DND-41 (cell line): ENCODE data around the gene RNFT2.

Source experiments
- ATAC-seq: fragments of 200-7000 bp; cut with Tn5 transposase; 3 replicates; pipeline ENCODE4 v1.9.1; 2021; ENCODE audit warnings: low read depth; ENCODE audit not compliant: insufficient read depth
- DNase-seq: peaks from one replicate; pipeline ENCODE4 v3.0.0-alpha.2; 2020
- H2AFZ ChIP-seq: 2 replicates; pipeline ENCODE4 v1.6.0; 2012; ENCODE audit warnings: low read depth, low read length
- H3K27ac ChIP-seq: 2 replicates; pipeline ENCODE4 v1.5.1; 2012; ENCODE audit warnings: low read length, inconsistent platforms
- H3K27me3 ChIP-seq: fragments of 200-600 bp; sonication (generic); 2 replicates; pipeline ENCODE4 v1.6.0; 2012; ENCODE audit warnings: low read length, mild to moderate bottlenecking, inconsistent platforms; ENCODE audit not compliant: insufficient read depth, poor library complexity
- H3K36me3 ChIP-seq: 2 replicates; pipeline ENCODE4 v1.5.1; 2012; ENCODE audit warnings: low read length, inconsistent platforms; ENCODE audit not compliant: insufficient read depth
- H3K4me1 ChIP-seq: 2 replicates; pipeline ENCODE4 v1.5.1; 2012; ENCODE audit warnings: mild to moderate bottlenecking, low read length; ENCODE audit not compliant: insufficient read depth
- H3K4me2 ChIP-seq: 2 replicates; pipeline ENCODE4 v1.6.0; 2012; ENCODE audit warnings: mild to moderate bottlenecking, moderate library complexity, low read length, inconsistent platforms; ENCODE audit not compliant: insufficient read depth
- H3K4me3 ChIP-seq, 2 experiments: fragments of 200-600 bp in 1 of 2; shearing (Covaris generic) in 1 of 2; 2 replicates each; pipeline ENCODE4 v1.5.1; 2012 to 2016; ENCODE audit warnings: inconsistent platforms in 2 of 2, low read length in 2 of 2, mild to moderate bottlenecking in 2 of 2, low read depth in 1 of 2, moderate library complexity in 1 of 2
- H3K79me2 ChIP-seq: 2 replicates; pipeline ENCODE4 v1.6.0; 2012; ENCODE audit warnings: low read length, inconsistent platforms; ENCODE audit not compliant: insufficient read depth
- H3K9ac ChIP-seq: 2 replicates; pipeline ENCODE4 v1.6.0; 2012; ENCODE audit warnings: low read depth, mild to moderate bottlenecking, inconsistent platforms, low read length, moderate library complexity
- H3K9me3 ChIP-seq: 2 replicates; pipeline ENCODE4 v1.5.1; 2012; ENCODE audit warnings: low read length, moderate library complexity, mild to moderate bottlenecking, inconsistent platforms; ENCODE audit not compliant: insufficient read depth, severe bottlenecking
- H4K20me1 ChIP-seq: 2 replicates; pipeline ENCODE4 v1.6.0; 2012; ENCODE audit warnings: low read length; ENCODE audit not compliant: insufficient read depth
- EZH2 ChIP-seq: IDR thresholded peaks from 3 replicates; pipeline ENCODE4 v1.6.1; 2012; ENCODE audit warnings: borderline replicate concordance, low read depth, mild to moderate bottlenecking, moderate library complexity, low read length, inconsistent platforms; ENCODE audit not compliant: severe bottlenecking
- TF ChIP-seq, protein P1 (sequence below): IDR thresholded peaks from 2 replicates; pipeline ENCODE4 v1.5.1; 2012; ENCODE audit warnings: borderline replicate concordance, low read length, moderate library complexity, mild to moderate bottlenecking; ENCODE audit not compliant: poor library complexity, severe bottlenecking; ENCODE audit errors: extremely low read depth

RNFT2 gene

DNA sequence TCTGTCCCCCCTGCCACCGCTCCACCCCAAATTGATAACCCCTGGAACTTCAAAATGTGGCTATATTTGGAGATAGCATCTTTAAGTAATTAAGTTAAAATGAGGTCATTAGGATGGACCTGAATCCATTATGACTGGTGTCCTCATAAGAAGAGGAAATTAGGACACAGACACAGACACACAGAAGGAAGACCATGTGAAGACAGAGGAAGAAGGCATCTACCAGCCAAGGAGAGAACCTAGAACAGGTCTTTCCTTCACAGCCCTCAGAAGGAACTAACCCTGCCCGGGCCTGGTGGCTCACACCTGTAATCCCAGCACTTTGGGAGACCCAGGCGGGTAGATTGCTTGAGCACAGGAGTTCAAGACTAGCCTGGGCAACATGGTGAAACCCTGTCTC is 146.8 kb downstream of the RNFT2 start:
- Histone ChIP-seq H4K20me1 (0 out of 2 replicates have a peak, but pooled peaks cover under 1% of the 10 kb centered on the region), H3K4me1 (peaks cover 7% of the 10 kb centered on the region), H3K27ac (no peak overlapping the region), H3K79me2 (no peaks in the 10 kb centered on the region), H3K9ac (no peak overlapping the region), H3K27me3 (peaks cover 30% of the 10 kb centered on the region), H2AFZ (no peak overlapping the region), H3K9me3 (no peaks in the 10 kb centered on the region), H3K36me3 (no peaks in the 10 kb centered on the region), H3K4me2 (no peak overlapping the region), H3K4me3 (no peak overlapping the region)
- DNase-seq = no peak
- no peak for TF ChIP-seq EZH2
- TF ChIP-seq, protein P1, sequence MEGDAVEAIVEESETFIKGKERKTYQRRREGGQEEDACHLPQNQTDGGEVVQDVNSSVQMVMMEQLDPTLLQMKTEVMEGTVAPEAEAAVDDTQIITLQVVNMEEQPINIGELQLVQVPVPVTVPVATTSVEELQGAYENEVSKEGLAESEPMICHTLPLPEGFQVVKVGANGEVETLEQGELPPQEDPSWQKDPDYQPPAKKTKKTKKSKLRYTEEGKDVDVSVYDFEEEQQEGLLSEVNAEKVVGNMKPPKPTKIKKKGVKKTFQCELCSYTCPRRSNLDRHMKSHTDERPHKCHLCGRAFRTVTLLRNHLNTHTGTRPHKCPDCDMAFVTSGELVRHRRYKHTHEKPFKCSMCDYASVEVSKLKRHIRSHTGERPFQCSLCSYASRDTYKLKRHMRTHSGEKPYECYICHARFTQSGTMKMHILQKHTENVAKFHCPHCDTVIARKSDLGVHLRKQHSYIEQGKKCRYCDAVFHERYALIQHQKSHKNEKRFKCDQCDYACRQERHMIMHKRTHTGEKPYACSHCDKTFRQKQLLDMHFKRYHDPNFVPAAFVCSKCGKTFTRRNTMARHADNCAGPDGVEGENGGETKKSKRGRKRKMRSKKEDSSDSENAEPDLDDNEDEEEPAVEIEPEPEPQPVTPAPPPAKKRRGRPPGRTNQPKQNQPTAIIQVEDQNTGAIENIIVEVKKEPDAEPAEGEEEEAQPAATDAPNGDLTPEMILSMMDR = no peak
- ATAC-seq = no peak

DNA sequence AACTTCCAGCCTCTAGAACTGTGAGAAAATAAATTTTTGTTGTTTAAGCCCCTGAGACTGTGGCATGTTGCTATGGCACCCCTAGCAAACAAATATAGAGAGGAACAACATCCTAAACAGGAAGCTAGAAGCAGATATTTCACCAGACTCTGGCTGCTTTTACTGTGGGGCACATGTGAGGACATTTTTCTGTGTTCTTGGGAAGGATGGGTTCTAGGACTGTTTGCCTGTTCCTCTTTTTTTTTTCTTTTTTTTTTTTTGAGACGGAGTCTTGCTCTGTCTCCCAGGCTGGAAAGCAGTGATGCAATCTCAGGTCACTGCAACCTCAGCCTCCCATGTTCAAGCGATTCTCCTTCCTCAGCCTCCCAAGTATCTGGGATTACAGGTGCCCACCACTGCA is 147.4 kb downstream of the RNFT2 start:
- DNase-seq = no peak
- no peak overlapping the region for H2AFZ ChIP-seq
- no peak overlapping the region for H3K9ac ChIP-seq
- peaks cover 7% of the 10 kb centered on the region for H3K4me1 ChIP-seq
- H3K36me3 ChIP-seq = no peaks in the 10 kb centered on the region
- no peak for TF ChIP-seq EZH2
- TF ChIP-seq, protein P1 = no peak
- no peaks in the 10 kb centered on the region for H4K20me1 ChIP-seq
- no peak overlapping the region for H3K27ac ChIP-seq
- no peak for ATAC-seq
- H3K79me2 ChIP-seq = no peaks in the 10 kb centered on the region
- H3K27me3 ChIP-seq = peaks cover 24% of the 10 kb centered on the region
- H3K9me3 ChIP-seq = no peaks in the 10 kb centered on the region
- no peak overlapping the region for H3K4me3 ChIP-seq
- H3K4me2 ChIP-seq = no peak overlapping the region

DNA sequence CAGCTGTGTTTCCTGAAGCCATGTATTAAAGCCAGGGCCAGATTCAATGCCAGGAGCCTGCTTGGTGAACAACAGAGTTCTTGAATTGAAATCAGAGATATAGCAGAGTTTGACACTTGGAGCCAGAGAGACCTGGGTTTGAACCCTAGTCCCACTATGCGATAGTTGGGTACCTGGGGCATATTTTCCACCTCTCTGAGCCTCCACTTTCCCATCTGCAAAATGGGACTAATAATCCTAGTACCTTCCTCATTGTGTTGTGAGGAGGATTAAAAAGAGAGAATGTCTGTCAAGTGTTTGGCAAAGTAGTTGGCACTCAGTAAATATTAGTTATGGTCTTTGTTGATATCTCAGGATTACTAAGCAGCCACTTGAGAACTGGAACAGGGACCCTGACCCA is 149.1 kb downstream of the RNFT2 start:
- Histone ChIP-seq H3K36me3 (no peaks in the 10 kb centered on the region), H4K20me1 (no peaks in the 10 kb centered on the region), H3K4me1 (no peaks in the 10 kb centered on the region), H3K9me3 (no peaks in the 10 kb centered on the region), H3K9ac (no peak overlapping the region), H3K79me2 (no peaks in the 10 kb centered on the region), H3K27me3 (peaks cover 7% of the 10 kb centered on the region), H3K4me2 (no peak overlapping the region), H3K4me3 (no peak overlapping the region), H2AFZ (no peak overlapping the region), H3K27ac (no peak overlapping the region)
- TF ChIP-seq EZH2 = no peak
- TF ChIP-seq, protein P1 = no peak
- DNase-seq (no peak), ATAC-seq (no peak)

DNA sequence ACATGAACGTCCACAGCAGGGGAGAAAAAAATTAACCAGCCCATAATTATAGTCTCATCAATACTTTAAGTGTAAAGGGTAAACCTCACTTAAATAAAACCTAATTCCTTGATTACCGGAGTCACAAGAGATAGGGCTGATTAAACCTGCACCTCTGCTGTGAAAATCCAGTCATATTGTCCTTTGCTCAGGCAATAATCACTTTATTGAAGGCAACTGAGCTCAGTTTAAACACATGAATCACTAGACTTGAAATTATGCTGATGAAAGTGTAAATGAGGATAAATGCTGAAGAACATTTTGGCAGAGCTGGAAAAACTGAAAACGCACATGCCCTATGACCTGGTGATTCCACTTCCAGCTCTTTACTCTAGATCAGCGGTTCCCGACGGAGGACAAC is 149.8 kb downstream of the RNFT2 start:
- no peak for TF ChIP-seq EZH2
- TF ChIP-seq, protein P1 = no peak
- Histone ChIP-seq H3K9me3 (no peaks in the 10 kb centered on the region), H3K4me2 (no peak overlapping the region), H3K9ac (no peak overlapping the region), H3K4me1 (no peaks in the 10 kb centered on the region), H4K20me1 (no peaks in the 10 kb centered on the region), H2AFZ (no peak overlapping the region), H3K27ac (no peak overlapping the region), H3K36me3 (no peaks in the 10 kb centered on the region), H3K27me3 (peaks cover under 1% of the 10 kb centered on the region), H3K79me2 (no peaks in the 10 kb centered on the region), H3K4me3 (no peak overlapping the region)
- ATAC-seq (no peak), DNase-seq (no peak)
